ENCODE data around the gene NPHP4.

Gene NPHP4

GRCh38 chr1:5939271-5940170 is 52.7 kb downstream of the NPHP4 start:
- H3K4me3 ChIP-seq (ENCODE audit: low read depth in 1 of 2, low read length in 2 of 2): no peak overlapping the region
- no peaks in the 10 kb centered on the region for H3K4me1 ChIP-seq (ENCODE audit: control insufficient read depth in 1 of 2, insufficient read depth in 2 of 2, low read length in 2 of 2)
- peaks cover 0 to 14% of the 10 kb centered on the region in 2 donors for H3K36me3 ChIP-seq (ENCODE audit: control insufficient read depth in 1 of 2, insufficient read depth in 2 of 2, low read length in 2 of 2)
- no peak overlapping the region for H3K27ac ChIP-seq (ENCODE audit: low read length)
- no peaks in the 10 kb centered on the region for H3K27me3 ChIP-seq (ENCODE audit: low read depth, low read length)
- no peaks in the 10 kb centered on the region for H3K9me3 ChIP-seq (ENCODE audit: control insufficient read depth in 1 of 2, low read length in 2 of 2)

GRCh38 chr1:5938101-5938646 is 54.1 kb downstream of the NPHP4 start:
- Histone ChIP-seq H3K36me3 (ENCODE audit: control insufficient read depth in 1 of 2, insufficient read depth in 2 of 2, low read length in 2 of 2) (peaks cover 0 to 14% of the 10 kb centered on the region in 2 donors), H3K27ac (ENCODE audit: low read length) (no peak overlapping the region), H3K9me3 (ENCODE audit: control insufficient read depth in 1 of 2, low read length in 2 of 2) (no peaks in the 10 kb centered on the region), H3K27me3 (ENCODE audit: low read depth, low read length) (no peaks in the 10 kb centered on the region), H3K4me1 (ENCODE audit: control insufficient read depth in 1 of 2, insufficient read depth in 2 of 2, low read length in 2 of 2) (no peaks in the 10 kb centered on the region), H3K4me3 (ENCODE audit: low read depth in 1 of 2, low read length in 2 of 2) (no peak overlapping the region)

GRCh38 chr1:5937373-5937857 is 54.8 kb downstream of the NPHP4 start:
- H3K9me3 ChIP-seq (ENCODE audit: control insufficient read depth in 1 of 2, low read length in 2 of 2): no peaks in the 10 kb centered on the region
- H3K36me3 ChIP-seq (ENCODE audit: control insufficient read depth in 1 of 2, insufficient read depth in 2 of 2, low read length in 2 of 2): peaks cover 7 to 14% of the 10 kb centered on the region in 2 donors
- no peak overlapping the region for H3K4me3 ChIP-seq (ENCODE audit: low read depth in 1 of 2, low read length in 2 of 2)
- H3K27ac ChIP-seq (ENCODE audit: low read length): no peak overlapping the region
- no peaks in the 10 kb centered on the region for H3K4me1 ChIP-seq (ENCODE audit: control insufficient read depth in 1 of 2, insufficient read depth in 2 of 2, low read length in 2 of 2)
- no peaks in the 10 kb centered on the region for H3K27me3 ChIP-seq (ENCODE audit: low read depth, low read length)

- Histone ChIP-seq H3K9me3 (ENCODE audit: control insufficient read depth in 1 of 2, low read length in 2 of 2) (no peaks in the 10 kb centered on the region), H3K4me1 (ENCODE audit: control insufficient read depth in 1 of 2, insufficient read depth in 2 of 2, low read length in 2 of 2) (no peaks in the 10 kb centered on the region), H3K4me3 (ENCODE audit: low read depth in 1 of 2, low read length in 2 of 2) (no peak overlapping the region), H3K27me3 (ENCODE audit: low read depth, low read length) (no peaks in the 10 kb centered on the region), H3K27ac (ENCODE audit: low read length) (no peak overlapping the region), H3K36me3 (ENCODE audit: control insufficient read depth in 1 of 2, insufficient read depth in 2 of 2, low read length in 2 of 2) (peaks cover 7 to 14% of the 10 kb centered on the region in 2 donors)
Measured at GRCh38 chr1:5936621-5937372, 55.4 kb downstream of the NPHP4 start.

- Histone ChIP-seq H3K27ac (ENCODE audit: low read length) (no peak overlapping the region), H3K27me3 (ENCODE audit: low read depth, low read length) (no peaks in the 10 kb centered on the region), H3K36me3 (ENCODE audit: control insufficient read depth in 1 of 2, insufficient read depth in 2 of 2, low read length in 2 of 2) (peaks cover 7 to 14% of the 10 kb centered on the region in 2 donors), H3K4me3 (ENCODE audit: low read depth in 1 of 2, low read length in 2 of 2) (no peak overlapping the region), H3K9me3 (ENCODE audit: control insufficient read depth in 1 of 2, low read length in 2 of 2) (no peaks in the 10 kb centered on the region), H3K4me1 (ENCODE audit: control insufficient read depth in 1 of 2, insufficient read depth in 2 of 2, low read length in 2 of 2) (no peaks in the 10 kb centered on the region)
Measured at GRCh38 chr1:5936126-5936525, 56.1 kb downstream of the NPHP4 start.

- peaks cover 7 to 18% of the 10 kb centered on the region in 2 donors for H3K36me3 ChIP-seq (ENCODE audit: control insufficient read depth in 1 of 2, insufficient read depth in 2 of 2, low read length in 2 of 2)
Measured at GRCh38 chr1:5935026-5935425, 57.2 kb downstream of the NPHP4 start.

GRCh38 chr1:5934058-5934884 is 58.0 kb downstream of the NPHP4 start:
- no peak overlapping the region for H3K27ac ChIP-seq (ENCODE audit: low read length)
- no peaks in the 10 kb centered on the region for H3K4me1 ChIP-seq (ENCODE audit: control insufficient read depth in 1 of 2, insufficient read depth in 2 of 2, low read length in 2 of 2)
- no peak overlapping the region for H3K4me3 ChIP-seq (ENCODE audit: low read depth in 1 of 2, low read length in 2 of 2)
- no peaks in the 10 kb centered on the region for H3K9me3 ChIP-seq (ENCODE audit: control insufficient read depth in 1 of 2, low read length in 2 of 2)
- peaks cover 7 to 18% of the 10 kb centered on the region in 2 donors for H3K36me3 ChIP-seq (ENCODE audit: control insufficient read depth in 1 of 2, insufficient read depth in 2 of 2, low read length in 2 of 2)
- H3K27me3 ChIP-seq (ENCODE audit: low read depth, low read length): no peaks in the 10 kb centered on the region

More at GRCh38 chr1:5935026-5935425, 57.2 kb downstream of the NPHP4 start:
- H3K9me3 ChIP-seq (ENCODE audit: control insufficient read depth in 1 of 2, low read length in 2 of 2): no peaks in the 10 kb centered on the region
- H3K4me3 ChIP-seq (ENCODE audit: low read depth in 1 of 2, low read length in 2 of 2): no peak overlapping the region
- no peaks in the 10 kb centered on the region for H3K4me1 ChIP-seq (ENCODE audit: control insufficient read depth in 1 of 2, insufficient read depth in 2 of 2, low read length in 2 of 2)
- H3K27ac ChIP-seq (ENCODE audit: low read length): no peak overlapping the region
- no peaks in the 10 kb centered on the region for H3K27me3 ChIP-seq (ENCODE audit: low read depth, low read length)

GRCh38 chr1:5933676-5934057 is 58.6 kb downstream of the NPHP4 start:
- H3K27ac ChIP-seq (ENCODE audit: low read length): no peak overlapping the region
- peaks cover 7 to 18% of the 10 kb centered on the region in 2 donors for H3K36me3 ChIP-seq (ENCODE audit: control insufficient read depth in 1 of 2, insufficient read depth in 2 of 2, low read length in 2 of 2)
- H3K9me3 ChIP-seq (ENCODE audit: control insufficient read depth in 1 of 2, low read length in 2 of 2): no peaks in the 10 kb centered on the region
- no peak overlapping the region for H3K4me3 ChIP-seq (ENCODE audit: low read depth in 1 of 2, low read length in 2 of 2)
- no peaks in the 10 kb centered on the region for H3K27me3 ChIP-seq (ENCODE audit: low read depth, low read length)
- no peaks in the 10 kb centered on the region for H3K4me1 ChIP-seq (ENCODE audit: control insufficient read depth in 1 of 2, insufficient read depth in 2 of 2, low read length in 2 of 2)

- Histone ChIP-seq H3K27ac (ENCODE audit: low read length) (no peak overlapping the region), H3K9me3 (ENCODE audit: control insufficient read depth in 1 of 2, low read length in 2 of 2) (no peaks in the 10 kb centered on the region), H3K27me3 (ENCODE audit: low read depth, low read length) (no peaks in the 10 kb centered on the region), H3K36me3 (ENCODE audit: control insufficient read depth in 1 of 2, insufficient read depth in 2 of 2, low read length in 2 of 2) (peaks cover 7 to 15% of the 10 kb centered on the region in 2 donors), H3K4me3 (ENCODE audit: low read depth in 1 of 2, low read length in 2 of 2) (no peak overlapping the region), H3K4me1 (ENCODE audit: control insufficient read depth in 1 of 2, insufficient read depth in 2 of 2, low read length in 2 of 2) (no peaks in the 10 kb centered on the region)
Measured at GRCh38 chr1:5933050-5933449, 59.2 kb downstream of the NPHP4 start.

- no peaks in the 10 kb centered on the region for H3K27me3 ChIP-seq (ENCODE audit: low read depth, low read length)
- H3K4me3 ChIP-seq (ENCODE audit: low read depth in 1 of 2, low read length in 2 of 2): no peak overlapping the region
- no peaks in the 10 kb centered on the region for H3K9me3 ChIP-seq (ENCODE audit: control insufficient read depth in 1 of 2, low read length in 2 of 2)
- no peaks in the 10 kb centered on the region for H3K4me1 ChIP-seq (ENCODE audit: control insufficient read depth in 1 of 2, insufficient read depth in 2 of 2, low read length in 2 of 2)
- peaks cover 13 to 15% of the 10 kb centered on the region in 2 donors for H3K36me3 ChIP-seq (ENCODE audit: control insufficient read depth in 1 of 2, insufficient read depth in 2 of 2, low read length in 2 of 2)
- H3K27ac ChIP-seq (ENCODE audit: low read length): no peak overlapping the region
Measured at GRCh38 chr1:5928714-5929400, 63.4 kb downstream of the NPHP4 start.

Data from muscle layer of duodenum (tissue), 2 donors.